ENCODE measurements around the gene LRTM2.

- no peak for TF ChIP-seq CTCF (conservative IDR thresholded peaks at IDR 0.05; ENCODE audit: low read depth, low read length)
- TF ChIP-seq EZH2 (IDR thresholded peaks at IDR 0.05; ENCODE audit: low read length, unreplicated experiment) = no peak
- no peak for TF ChIP-seq EZH2phosphoT487 (IDR thresholded peaks at IDR 0.05; ENCODE audit: borderline replicate concordance, low read length)
Measured at GRCh38 chr12:1773937-1774655, 46.3 kb upstream of the LRTM2 start.

All from PC-3 (cell line).